NCI-H146 (cell line): Measurements from ENCODE around the gene ALPK3.

ENCODE experiments used
- DNase-seq: peaks from one replicate; lab custom pipeline; 2025; lab: John Stamatoyannopoulos, UW

Gene ALPK3

GRCh38 chr15:84893607-84894006, 76.5 kb downstream of the ALPK3 start:
- no peak for DNase-seq

- no peak for DNase-seq
Observed at GRCh38 chr15:84894736-84895425, 77.7 kb downstream of the ALPK3 start.

- no peak for DNase-seq
Observed at GRCh38 chr15:84898761-84899160, 81.6 kb downstream of the ALPK3 start.

DNA sequence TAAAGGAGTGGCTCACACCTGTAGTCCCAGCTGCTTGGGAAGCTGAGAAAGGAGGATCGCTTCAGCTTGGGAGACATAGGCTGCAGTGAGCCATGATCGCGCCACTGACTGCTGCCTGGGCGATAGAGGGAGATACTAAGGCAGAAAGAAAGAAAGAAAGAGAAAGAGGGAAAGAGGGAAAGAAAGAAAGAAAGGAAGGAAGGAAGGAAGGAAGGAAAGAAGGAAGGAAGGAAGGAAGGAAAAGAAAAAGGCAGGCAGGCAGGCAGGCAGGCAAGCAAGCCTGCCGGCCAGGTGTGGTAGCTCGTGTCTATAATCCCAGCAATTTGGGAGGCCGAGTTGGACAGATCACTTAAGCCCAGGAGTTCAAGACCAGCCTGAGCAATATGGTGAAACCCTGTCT, 82.6 kb downstream of the ALPK3 start:
- no peak for DNase-seq

DNA sequence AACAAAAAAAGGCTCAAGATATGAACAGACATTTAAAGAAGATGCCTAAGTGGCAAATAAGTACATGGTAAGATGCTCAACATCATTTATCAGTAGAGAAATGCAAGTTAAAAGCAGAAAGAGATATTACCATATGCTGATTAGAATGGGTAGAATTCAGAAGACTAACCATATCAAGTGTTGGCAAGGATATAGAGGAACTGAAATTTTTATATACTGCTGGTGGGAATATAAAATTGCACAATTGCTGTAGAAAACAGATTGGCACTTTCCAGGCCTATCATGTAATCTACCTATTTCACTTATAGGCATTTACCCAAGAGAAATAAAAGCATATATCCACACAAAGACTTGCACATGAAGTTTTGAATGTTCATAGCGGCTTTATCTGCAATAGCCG, 84.4 kb downstream of the ALPK3 start:
- DNase-seq: no peak

- no peak for DNase-seq
Observed at GRCh38 chr15:84903751-84904150, 86.6 kb downstream of the ALPK3 start.

DNA sequence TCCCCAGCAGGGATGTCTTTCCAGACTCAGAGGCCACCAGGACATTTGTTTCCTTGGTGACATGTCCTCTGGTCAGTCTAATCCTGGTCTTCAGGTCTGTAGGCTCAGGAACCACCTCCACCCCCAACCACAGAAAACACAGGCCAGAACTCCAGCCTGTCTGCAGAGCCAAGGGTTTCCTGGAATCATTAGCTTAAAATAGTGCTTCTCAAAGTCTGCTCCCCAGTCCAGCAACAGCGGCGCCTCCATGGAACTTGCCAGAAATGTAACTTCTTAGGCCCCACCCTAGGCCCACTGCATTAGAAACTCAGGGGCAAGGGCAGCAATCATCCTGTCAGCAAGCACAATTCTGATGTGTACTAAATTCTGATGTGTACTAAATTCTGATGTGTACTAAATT, 87.3 kb downstream of the ALPK3 start:
- no peak for DNase-seq

GRCh38 chr15:84905016-84905916, 88.1 kb downstream of the ALPK3 start:
- no peak for DNase-seq

- DNase-seq: no peak
Observed at GRCh38 chr15:84907731-84908130, 90.6 kb downstream of the ALPK3 start.

GRCh38 chr15:84908564-84908963, 91.4 kb downstream of the ALPK3 start:
- peak; percentile 5 for DNase-seq

- DNase-seq: no peak
Observed at GRCh38 chr15:84909029-84909428, 91.9 kb downstream of the ALPK3 start.

GRCh38 chr15:84909782-84910181, 92.6 kb downstream of the ALPK3 start:
- no peak for DNase-seq

GRCh38 chr15:84910928-84911623, 93.9 kb downstream of the ALPK3 start:
- DNase-seq: peak; percentile 88

DNA sequence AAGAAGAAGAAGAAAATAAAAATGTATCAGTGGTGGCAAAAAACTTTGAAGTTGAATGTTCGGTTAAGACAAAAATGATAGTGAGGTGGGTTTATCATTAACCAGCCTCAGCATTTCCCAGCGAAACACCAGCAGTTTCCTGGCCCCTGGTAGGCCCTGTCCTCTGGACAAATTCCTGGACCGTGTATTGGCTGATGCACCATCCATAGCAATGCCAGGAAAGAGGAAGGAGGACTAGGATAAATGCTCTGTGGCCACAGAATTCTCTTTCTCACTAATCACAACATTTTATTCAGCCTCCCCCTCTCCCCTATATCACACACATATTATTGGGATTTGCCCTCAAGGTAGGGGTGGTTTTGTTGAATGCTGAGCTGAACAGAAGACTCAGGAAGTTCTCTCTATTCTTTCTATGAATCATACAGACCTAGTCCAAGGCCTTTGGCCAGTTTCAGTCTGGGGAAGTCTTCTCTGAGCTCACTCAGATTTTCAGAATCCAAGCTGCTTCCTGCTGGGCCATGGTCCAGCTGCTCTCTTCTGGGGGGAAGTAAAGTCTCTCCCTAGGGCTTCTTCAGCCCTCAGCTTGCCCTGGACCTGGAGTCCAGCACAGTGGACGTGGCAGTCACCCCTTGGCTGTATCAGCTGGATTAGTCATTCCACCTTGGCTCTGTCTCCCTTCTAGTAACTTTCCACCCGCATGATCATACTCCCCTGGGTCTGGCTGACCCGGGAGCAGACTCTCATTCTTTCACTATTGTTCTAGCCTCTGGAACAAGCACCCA, 94.9 kb downstream of the ALPK3 start:
- DNase-seq: no peak

DNA sequence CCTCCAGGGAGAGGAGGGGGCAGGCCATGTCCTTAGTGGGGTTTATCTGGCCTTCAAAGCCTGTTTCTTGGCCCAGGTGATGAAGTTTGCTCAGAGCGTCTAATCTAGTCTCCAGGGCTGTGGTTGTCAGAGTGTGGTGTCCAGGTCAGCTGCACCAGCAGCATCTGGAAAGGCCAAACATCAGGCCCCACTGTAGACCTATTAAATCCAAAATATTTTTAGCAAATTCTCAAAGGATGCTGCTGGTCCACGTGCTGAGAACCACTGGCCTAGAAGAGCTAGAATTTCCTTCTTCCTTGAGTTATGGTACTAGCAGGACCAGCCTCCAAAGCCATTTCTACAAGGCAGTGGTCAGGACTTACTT, 96.2 kb downstream of the ALPK3 start:
- DNase-seq: no peak

- no peak for DNase-seq
Observed at GRCh38 chr15:84914351-84914750, 97.2 kb downstream of the ALPK3 start.

GRCh38 chr15:84914909-84915605, 97.9 kb downstream of the ALPK3 start:
- DNase-seq: peak; percentile 88

- DNase-seq: no peak
Observed at GRCh38 chr15:84915606-84915958, 98.4 kb downstream of the ALPK3 start.

DNA sequence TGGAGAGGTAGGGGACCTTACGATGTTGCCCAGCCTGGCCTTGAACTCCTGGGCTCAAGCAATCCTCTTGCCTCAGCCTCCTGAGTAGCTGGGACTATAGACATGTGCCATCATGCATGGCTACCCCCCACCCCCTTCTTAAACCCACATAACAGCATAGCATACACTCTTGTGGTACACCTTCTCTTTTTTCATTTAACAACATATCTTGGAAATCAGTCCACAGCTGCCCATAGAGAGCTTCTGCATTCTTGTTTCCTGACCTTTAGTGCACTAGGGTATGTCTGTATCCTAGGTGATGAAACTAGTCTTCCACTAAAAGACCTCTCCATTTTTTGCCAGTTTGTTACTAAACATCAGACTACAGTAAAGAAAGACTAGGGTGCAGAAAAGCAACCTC, 100.3 kb downstream of the ALPK3 start:
- no peak for DNase-seq

DNA sequence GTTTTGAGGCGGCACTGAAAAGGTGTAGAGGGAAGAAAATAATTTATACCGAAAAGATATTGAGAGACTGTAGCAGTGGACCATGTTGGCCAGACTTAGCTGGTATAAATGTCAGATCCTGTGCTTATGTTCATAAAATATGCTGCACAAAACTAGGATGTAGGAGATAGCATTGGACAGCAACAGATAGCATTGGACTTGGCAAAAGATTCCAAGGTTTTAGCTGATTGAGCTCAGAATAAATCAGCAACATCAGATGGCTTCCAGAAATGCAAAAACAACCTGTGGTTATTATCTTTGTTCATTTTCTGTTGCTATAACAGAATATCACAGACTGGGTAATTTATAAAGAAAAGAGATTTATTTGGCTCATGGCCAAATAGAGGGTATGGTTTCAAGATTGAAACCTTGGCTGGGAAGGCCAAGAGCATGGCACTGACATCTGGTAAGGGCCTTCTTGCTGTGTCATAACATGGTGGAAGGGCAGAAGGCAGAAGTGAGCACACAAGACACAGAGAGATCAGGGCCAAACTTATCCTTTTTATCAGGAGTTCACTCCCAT, 102.0 kb downstream of the ALPK3 start:
- DNase-seq: no peak

DNA sequence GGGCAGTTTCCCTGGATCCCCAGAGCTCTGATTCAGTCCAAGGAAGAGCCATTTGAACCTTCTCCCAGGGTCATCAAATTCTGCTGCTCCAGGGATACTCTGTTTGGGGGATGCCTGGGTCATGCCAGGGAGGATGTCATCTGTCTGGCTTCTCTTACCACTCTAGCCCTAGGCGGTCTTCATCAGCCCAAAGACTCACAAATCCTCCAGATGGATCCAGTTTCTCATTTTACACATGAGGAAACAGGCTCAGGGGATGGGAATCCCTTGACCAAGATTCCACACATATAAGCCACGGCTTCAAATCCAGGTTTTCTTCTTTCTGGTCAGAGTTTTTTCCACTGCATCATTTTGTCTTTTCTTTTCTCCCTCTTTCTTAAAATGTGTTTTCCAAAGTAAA, 104.0 kb downstream of the ALPK3 start:
- DNase-seq: no peak
